Activated naive CD8-positive, alpha-beta T cell (primary cell): ENCODE measurements around the gene CRABP2.

Experiments used
- H3K27ac Mint-ChIP-seq: one replicate; pipeline ENCODE4 v1.8.0; 2021; ENCODE audit warnings: mixed read lengths
- H3K27me3 Mint-ChIP-seq: one replicate; pipeline ENCODE4 v1.8.0; 2021; ENCODE audit warnings: mixed read lengths
- H3K36me3 Mint-ChIP-seq: one replicate; pipeline ENCODE4 v1.8.0; 2021; ENCODE audit warnings: mixed read lengths
- H3K4me1 Mint-ChIP-seq: one replicate; pipeline ENCODE4 v1.8.0; 2021; ENCODE audit warnings: low read depth, mixed read lengths
- H3K4me3 Mint-ChIP-seq: one replicate; pipeline ENCODE4 v1.8.0; 2021; ENCODE audit warnings: mild to moderate bottlenecking, mixed read lengths
- H3K9me3 Mint-ChIP-seq: one replicate; pipeline ENCODE4 v1.8.0; 2021; ENCODE audit warnings: low read depth, mixed read lengths

CRABP2 gene

GRCh38 chr1:156707417-156708217 lies 2.2 kb upstream of the CRABP2 start:
- Mint-ChIP-seq H3K4me1 (peaks cover 25% of the 10 kb centered on the region), H3K4me3 (peak overlapping the region; percentile 59), H3K9me3 (no peaks in the 10 kb centered on the region), H3K36me3 (no peaks in the 10 kb centered on the region), H3K27me3 (no peaks in the 10 kb centered on the region), H3K27ac (peak overlapping the region; percentile 50)

- Mint-ChIP-seq H3K4me3 (peak overlapping the region; percentile 82), H3K36me3 (no peaks in the 10 kb centered on the region), H3K27me3 (no peaks in the 10 kb centered on the region), H3K4me1 (peaks cover 25% of the 10 kb centered on the region), H3K27ac (no peak overlapping the region), H3K9me3 (no peaks in the 10 kb centered on the region)
Measured at GRCh38 chr1:156706657-156707416, 1.5 kb upstream of the CRABP2 start.

- Mint-ChIP-seq H3K27ac (peak overlapping the region; percentile 70), H3K27me3 (no peaks in the 10 kb centered on the region), H3K36me3 (no peaks in the 10 kb centered on the region)
Measured at GRCh38 chr1:156705918-156706656, 704 bp upstream of the CRABP2 start.

GRCh38 chr1:156704930-156705320 lies 458 bp downstream of the CRABP2 start:
- H3K4me3 Mint-ChIP-seq: peak overlapping the region; percentile 65
- no peaks in the 10 kb centered on the region for H3K36me3 Mint-ChIP-seq
- no peaks in the 10 kb centered on the region for H3K9me3 Mint-ChIP-seq
- no peak overlapping the region for H3K27ac Mint-ChIP-seq
- peaks cover 32% of the 10 kb centered on the region for H3K4me1 Mint-ChIP-seq
- H3K27me3 Mint-ChIP-seq: no peaks in the 10 kb centered on the region

More at GRCh38 chr1:156705918-156706656, 704 bp upstream of the CRABP2 start:
- Mint-ChIP-seq H3K4me3 (peak overlapping the region; percentile 82), H3K4me1 (peaks cover 28% of the 10 kb centered on the region), H3K9me3 (no peaks in the 10 kb centered on the region)

GRCh38 chr1:156704166-156704711 lies 1.1 kb downstream of the CRABP2 start:
- Mint-ChIP-seq H3K27me3 (no peaks in the 10 kb centered on the region), H3K36me3 (no peaks in the 10 kb centered on the region), H3K4me3 (peak overlapping the region; percentile 46), H3K9me3 (no peaks in the 10 kb centered on the region), H3K4me1 (peaks cover 32% of the 10 kb centered on the region), H3K27ac (no peak overlapping the region)

GRCh38 chr1:156703741-156704140 lies 1.6 kb downstream of the CRABP2 start:
- peaks cover 32% of the 10 kb centered on the region for H3K4me1 Mint-ChIP-seq
- peaks cover 1% of the 10 kb centered on the region for H3K27me3 Mint-ChIP-seq
- no peaks in the 10 kb centered on the region for H3K9me3 Mint-ChIP-seq
- H3K27ac Mint-ChIP-seq: no peak overlapping the region
- no peaks in the 10 kb centered on the region for H3K36me3 Mint-ChIP-seq
- peak overlapping the region; percentile 46 for H3K4me3 Mint-ChIP-seq

GRCh38 chr1:156703336-156703735 lies 2.0 kb downstream of the CRABP2 start:
- no peaks in the 10 kb centered on the region for H3K36me3 Mint-ChIP-seq
- H3K27me3 Mint-ChIP-seq: peaks cover 2% of the 10 kb centered on the region
- peaks cover 32% of the 10 kb centered on the region for H3K4me1 Mint-ChIP-seq
- H3K9me3 Mint-ChIP-seq: no peaks in the 10 kb centered on the region
- H3K27ac Mint-ChIP-seq: no peak overlapping the region
- no peak overlapping the region for H3K4me3 Mint-ChIP-seq

GRCh38 chr1:156700736-156701531 lies 4.4 kb downstream of the CRABP2 start:
- no peak overlapping the region for H3K4me3 Mint-ChIP-seq
- H3K4me1 Mint-ChIP-seq: peaks cover 20% of the 10 kb centered on the region
- H3K9me3 Mint-ChIP-seq: no peaks in the 10 kb centered on the region
- H3K27me3 Mint-ChIP-seq: peaks cover 5% of the 10 kb centered on the region
- no peaks in the 10 kb centered on the region for H3K36me3 Mint-ChIP-seq
- H3K27ac Mint-ChIP-seq: no peak overlapping the region

GRCh38 chr1:156698995-156699394 lies 6.4 kb downstream of the CRABP2 start:
- H3K27ac Mint-ChIP-seq: no peak overlapping the region
- H3K9me3 Mint-ChIP-seq: no peaks in the 10 kb centered on the region
- H3K27me3 Mint-ChIP-seq: peaks cover 8% of the 10 kb centered on the region
- H3K4me1 Mint-ChIP-seq: peaks cover 7% of the 10 kb centered on the region
- no peak overlapping the region for H3K4me3 Mint-ChIP-seq
- H3K36me3 Mint-ChIP-seq: no peaks in the 10 kb centered on the region

- no peak overlapping the region for H3K4me3 Mint-ChIP-seq
- H3K4me1 Mint-ChIP-seq: peaks cover 12% of the 10 kb centered on the region
- no peak overlapping the region for H3K27ac Mint-ChIP-seq
- H3K27me3 Mint-ChIP-seq: peaks cover 10% of the 10 kb centered on the region
- no peaks in the 10 kb centered on the region for H3K9me3 Mint-ChIP-seq
- no peaks in the 10 kb centered on the region for H3K36me3 Mint-ChIP-seq
Measured at GRCh38 chr1:156697481-156697880, 7.9 kb downstream of the CRABP2 start.

GRCh38 chr1:156696755-156697154 lies 8.6 kb downstream of the CRABP2 start:
- no peak overlapping the region for H3K4me3 Mint-ChIP-seq
- H3K27me3 Mint-ChIP-seq: peaks cover 15% of the 10 kb centered on the region
- no peak overlapping the region for H3K27ac Mint-ChIP-seq
- H3K4me1 Mint-ChIP-seq: peaks cover 19% of the 10 kb centered on the region
- no peaks in the 10 kb centered on the region for H3K9me3 Mint-ChIP-seq
- no peaks in the 10 kb centered on the region for H3K36me3 Mint-ChIP-seq

- Mint-ChIP-seq H3K27me3 (peaks cover 22% of the 10 kb centered on the region), H3K9me3 (no peaks in the 10 kb centered on the region), H3K36me3 (no peaks in the 10 kb centered on the region), H3K27ac (no peak overlapping the region), H3K4me1 (peaks cover 17% of the 10 kb centered on the region), H3K4me3 (no peak overlapping the region)
Measured at GRCh38 chr1:156694690-156694962, 10.8 kb downstream of the CRABP2 start.

- Mint-ChIP-seq H3K27ac (no peak overlapping the region), H3K36me3 (no peaks in the 10 kb centered on the region), H3K4me1 (peaks cover 23% of the 10 kb centered on the region), H3K4me3 (no peak overlapping the region), H3K9me3 (no peaks in the 10 kb centered on the region), H3K27me3 (peaks cover 24% of the 10 kb centered on the region)
Measured at GRCh38 chr1:156693848-156694689, 11.3 kb downstream of the CRABP2 start.
